ENCODE measurements around the gene MICAL3.

DNA sequence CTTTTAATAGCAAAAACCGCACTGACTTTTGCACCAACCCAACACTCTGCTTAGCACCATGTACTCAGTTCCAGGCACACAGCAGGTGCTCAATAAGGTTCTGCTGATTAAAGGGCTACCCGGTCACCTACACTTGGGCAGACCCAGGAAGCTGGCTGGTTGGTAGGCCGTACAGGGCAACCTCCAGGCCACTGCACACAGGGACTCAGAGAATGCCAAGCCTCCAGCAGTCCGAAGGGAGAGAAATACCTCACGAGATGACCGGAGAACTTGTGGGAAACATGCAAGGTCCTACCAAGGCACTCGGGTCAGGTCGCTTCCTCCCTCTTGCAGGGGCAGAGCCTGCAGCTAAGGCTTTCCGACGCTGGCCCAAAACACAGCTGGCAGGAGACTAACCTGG lies 109.2 kb downstream of the MICAL3 start:
- TF ChIP-seq, protein P1, sequence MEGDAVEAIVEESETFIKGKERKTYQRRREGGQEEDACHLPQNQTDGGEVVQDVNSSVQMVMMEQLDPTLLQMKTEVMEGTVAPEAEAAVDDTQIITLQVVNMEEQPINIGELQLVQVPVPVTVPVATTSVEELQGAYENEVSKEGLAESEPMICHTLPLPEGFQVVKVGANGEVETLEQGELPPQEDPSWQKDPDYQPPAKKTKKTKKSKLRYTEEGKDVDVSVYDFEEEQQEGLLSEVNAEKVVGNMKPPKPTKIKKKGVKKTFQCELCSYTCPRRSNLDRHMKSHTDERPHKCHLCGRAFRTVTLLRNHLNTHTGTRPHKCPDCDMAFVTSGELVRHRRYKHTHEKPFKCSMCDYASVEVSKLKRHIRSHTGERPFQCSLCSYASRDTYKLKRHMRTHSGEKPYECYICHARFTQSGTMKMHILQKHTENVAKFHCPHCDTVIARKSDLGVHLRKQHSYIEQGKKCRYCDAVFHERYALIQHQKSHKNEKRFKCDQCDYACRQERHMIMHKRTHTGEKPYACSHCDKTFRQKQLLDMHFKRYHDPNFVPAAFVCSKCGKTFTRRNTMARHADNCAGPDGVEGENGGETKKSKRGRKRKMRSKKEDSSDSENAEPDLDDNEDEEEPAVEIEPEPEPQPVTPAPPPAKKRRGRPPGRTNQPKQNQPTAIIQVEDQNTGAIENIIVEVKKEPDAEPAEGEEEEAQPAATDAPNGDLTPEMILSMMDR (IDR thresholded peaks at IDR 0.05; ENCODE audit: low read length): no peak
- TF ChIP-seq EZH2 (optimal IDR thresholded peaks at IDR 0.05; ENCODE audit: low read depth, low read length): no peak

Measured in MM.1S (cell line).